Fibroblast of lung (primary cell): Measurements from ENCODE around the gene PRKAG2. TPM values are rescaled to one million over a fixed set of nuclear protein-coding genes. Genes with fewer than 3 reads are reported as not detected.

Experiments used
- DNase-seq, 2 donors: peaks; one replicate each; pipeline versions ENCODE4 v3.0.0 to v3.0.0-alpha.2; 2010; ENCODE audit warnings: low read depth in 2 of 2
- H2AFZ ChIP-seq: 2 replicates; pipeline ENCODE4 v1.5.1; 2012; ENCODE audit warnings: low read length, control low read depth, inconsistent platforms
- H3K27ac ChIP-seq: 2 replicates; pipeline ENCODE4 v1.5.1; 2011; ENCODE audit warnings: low read length, control low read depth; ENCODE audit not compliant: insufficient read depth
- H3K27me3 ChIP-seq: 2 replicates; pipeline ENCODE4 v1.5.1; 2011; ENCODE audit warnings: mild to moderate bottlenecking, low read length; ENCODE audit not compliant: control insufficient read depth, insufficient read depth
- H3K36me3 ChIP-seq: 2 replicates; pipeline ENCODE4 v1.5.1; 2011; ENCODE audit warnings: low read length; ENCODE audit not compliant: control insufficient read depth, insufficient read depth
- H3K4me1 ChIP-seq: 2 replicates; pipeline ENCODE4 v1.5.1; 2011; ENCODE audit warnings: low read length; ENCODE audit not compliant: control insufficient read depth, insufficient read depth; ENCODE audit errors: extremely low read depth
- H3K4me2 ChIP-seq: 2 replicates; pipeline ENCODE4 v1.5.1; 2011; ENCODE audit warnings: low read length, control low read depth; ENCODE audit not compliant: insufficient read depth; ENCODE audit errors: extremely low read depth
- H3K4me3 ChIP-seq, 4 experiments: fragments of 200-600 bp in 1 of 4; sonication (generic) in 1 of 4; replicated peaks in 1 of 4; 2 replicates each; pipeline ENCODE4 v1.5.1; 2011 to 2016; ENCODE audit warnings: low read length in 4 of 4, low read depth in 3 of 4, mild to moderate bottlenecking in 3 of 4, control low read depth in 2 of 4, inconsistent platforms in 1 of 4, mixed read lengths in 1 of 4; ENCODE audit not compliant: insufficient read depth in 1 of 4; ENCODE audit errors: control extremely low read depth in 1 of 4
- H3K79me2 ChIP-seq: 2 replicates; pipeline ENCODE4 v1.5.1; 2012; ENCODE audit warnings: mild to moderate bottlenecking, low read length, inconsistent platforms; ENCODE audit not compliant: control insufficient read depth, insufficient read depth
- H3K9ac ChIP-seq: 2 replicates; pipeline ENCODE4 v1.5.1; 2011; ENCODE audit warnings: mild to moderate bottlenecking, low read length, control low read depth; ENCODE audit not compliant: insufficient read depth
- H3K9me3 ChIP-seq: 2 replicates; pipeline ENCODE4 v1.5.1; 2012; ENCODE audit warnings: low read depth, low read length; ENCODE audit not compliant: control insufficient read depth, insufficient read depth
- H4K20me1 ChIP-seq: 2 replicates; pipeline ENCODE4 v1.5.1; 2011; ENCODE audit warnings: low read length; ENCODE audit not compliant: control insufficient read depth, insufficient read depth; ENCODE audit errors: extremely low read depth
- EZH2 ChIP-seq: IDR thresholded peaks from 2 replicates; pipeline ENCODE4 v1.5.1; 2012; ENCODE audit warnings: low read length, control low read depth, mild to moderate bottlenecking; ENCODE audit errors: missing control alignments
- polyA plus RNA-seq, 2 donors: library from polyadenylated mRNA; depleted of rRNA in 1 of 2; stranded (reverse) in 1 of 2; unstranded in 1 of 2; fragments of >200 nt; gene quantifications; 2 replicates each; pipeline ENCODE4 v1.2.1, GENCODE V29; 2011 to 2012; ENCODE audit warnings: missing spikeins in 1 of 2
- total RNA-seq: library from RNA; depleted of rRNA; stranded (reverse); fragments of >200 nt; gene quantifications from 2 replicates; pipeline ENCODE4 v1.2.1, GENCODE V29; 2014
- TF ChIP-seq, protein P1 (sequence below), 2 donors: IDR thresholded peaks in 1 of 2; conservative IDR thresholded peaks in 1 of 2; 1 replicate in 1 of 2; 2 replicates in 1 of 2; pipeline ENCODE4 v1.5.1; 2011 to 2012; ENCODE audit warnings: low read length in 2 of 2, control low read depth in 1 of 2, inconsistent platforms in 1 of 2, low read depth in 1 of 2, mild to moderate bottlenecking in 1 of 2

Gene PRKAG2
- total and polyA plus RNA-seq, 2 donors (not counting 1 experiment from before 2014, with no cell fraction given) = 11.9 to 56.7 TPM

GRCh38 chr7:151800861-151801260 is 76.1 kb downstream of the PRKAG2 start:
- no peak for TF ChIP-seq EZH2
- TF ChIP-seq, protein P1, sequence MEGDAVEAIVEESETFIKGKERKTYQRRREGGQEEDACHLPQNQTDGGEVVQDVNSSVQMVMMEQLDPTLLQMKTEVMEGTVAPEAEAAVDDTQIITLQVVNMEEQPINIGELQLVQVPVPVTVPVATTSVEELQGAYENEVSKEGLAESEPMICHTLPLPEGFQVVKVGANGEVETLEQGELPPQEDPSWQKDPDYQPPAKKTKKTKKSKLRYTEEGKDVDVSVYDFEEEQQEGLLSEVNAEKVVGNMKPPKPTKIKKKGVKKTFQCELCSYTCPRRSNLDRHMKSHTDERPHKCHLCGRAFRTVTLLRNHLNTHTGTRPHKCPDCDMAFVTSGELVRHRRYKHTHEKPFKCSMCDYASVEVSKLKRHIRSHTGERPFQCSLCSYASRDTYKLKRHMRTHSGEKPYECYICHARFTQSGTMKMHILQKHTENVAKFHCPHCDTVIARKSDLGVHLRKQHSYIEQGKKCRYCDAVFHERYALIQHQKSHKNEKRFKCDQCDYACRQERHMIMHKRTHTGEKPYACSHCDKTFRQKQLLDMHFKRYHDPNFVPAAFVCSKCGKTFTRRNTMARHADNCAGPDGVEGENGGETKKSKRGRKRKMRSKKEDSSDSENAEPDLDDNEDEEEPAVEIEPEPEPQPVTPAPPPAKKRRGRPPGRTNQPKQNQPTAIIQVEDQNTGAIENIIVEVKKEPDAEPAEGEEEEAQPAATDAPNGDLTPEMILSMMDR (conservative IDR thresholded peaks at IDR 0.05 in 1 of 2, IDR thresholded peaks at IDR 0.05 in 1 of 2; ENCODE audit: low read depth in 1 of 2, low read length in 2 of 2) = no peak
- H3K36me3 ChIP-seq = no peaks in the 10 kb centered on the region
- H3K4me1 ChIP-seq = no peaks in the 10 kb centered on the region
- H3K9me3 ChIP-seq = no peaks in the 10 kb centered on the region
- DNase-seq = no peak
- no peaks in the 10 kb centered on the region for H3K27me3 ChIP-seq
- no peak overlapping the region for H3K4me2 ChIP-seq
- no peak overlapping the region for H3K9ac ChIP-seq
- H3K4me3 ChIP-seq = no peak overlapping the region
- H3K79me2 ChIP-seq = no peaks in the 10 kb centered on the region
- H3K27ac ChIP-seq = no peak overlapping the region
- H4K20me1 ChIP-seq = no peaks in the 10 kb centered on the region
- H2AFZ ChIP-seq = no peak overlapping the region

DNA sequence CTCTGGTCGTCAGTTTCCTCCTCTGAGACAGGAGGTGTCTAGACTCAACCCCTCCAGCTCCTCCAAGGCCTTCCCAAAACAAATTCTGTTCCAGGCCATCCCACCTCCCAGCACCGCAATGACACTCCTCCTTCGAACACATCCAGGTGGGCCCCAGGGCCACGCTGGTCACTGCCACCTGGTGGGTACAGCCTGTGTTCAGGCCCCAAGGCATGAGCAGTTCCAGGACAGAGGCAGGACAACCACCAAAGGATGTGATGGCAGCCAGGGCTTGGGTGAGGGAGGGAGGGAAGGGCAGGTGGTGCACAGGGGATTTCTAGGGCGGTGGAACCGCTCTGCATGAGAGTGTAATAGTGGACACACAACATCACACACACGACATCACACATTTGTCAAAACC is 76.5 kb downstream of the PRKAG2 start:
- Histone ChIP-seq H3K4me3 (no peak overlapping the region), H3K36me3 (no peaks in the 10 kb centered on the region), H3K27me3 (no peaks in the 10 kb centered on the region), H2AFZ (no peak overlapping the region), H3K4me1 (no peaks in the 10 kb centered on the region), H3K27ac (no peak overlapping the region), H3K9me3 (no peaks in the 10 kb centered on the region), H3K79me2 (no peaks in the 10 kb centered on the region), H4K20me1 (no peaks in the 10 kb centered on the region), H3K4me2 (no peak overlapping the region), H3K9ac (no peak overlapping the region)
- TF ChIP-seq, protein P1 (conservative IDR thresholded peaks at IDR 0.05 in 1 of 2, IDR thresholded peaks at IDR 0.05 in 1 of 2; ENCODE audit: low read depth in 1 of 2, low read length in 2 of 2) = no peak
- no peak for TF ChIP-seq EZH2
- no peak for DNase-seq

- Histone ChIP-seq H3K4me3 (no peak overlapping the region), H3K4me2 (no peak overlapping the region), H3K27ac (no peak overlapping the region), H3K9ac (no peak overlapping the region), H3K36me3 (no peaks in the 10 kb centered on the region), H4K20me1 (no peaks in the 10 kb centered on the region), H2AFZ (no peak overlapping the region), H3K27me3 (no peaks in the 10 kb centered on the region), H3K79me2 (no peaks in the 10 kb centered on the region), H3K9me3 (no peaks in the 10 kb centered on the region), H3K4me1 (no peaks in the 10 kb centered on the region)
- no peak for DNase-seq
- TF ChIP-seq, protein P1 (conservative IDR thresholded peaks at IDR 0.05 in 1 of 2, IDR thresholded peaks at IDR 0.05 in 1 of 2; ENCODE audit: low read depth in 1 of 2, low read length in 2 of 2) = no peak
- no peak for TF ChIP-seq EZH2
These were observed 77.4 kb downstream of the PRKAG2 start for GRCh38 chr7:151799506-151799905.
